Measurements from ENCODE around the gene FRMD5. TPM values are rescaled to one million over a fixed set of nuclear protein-coding genes. Genes with fewer than 3 reads are reported as not detected.

The FRMD5 gene
- total RNA-seq, 3 donors from 2014 or later (not counting 1 experiment from before 2014, with no cell fraction given): not detected

DNA sequence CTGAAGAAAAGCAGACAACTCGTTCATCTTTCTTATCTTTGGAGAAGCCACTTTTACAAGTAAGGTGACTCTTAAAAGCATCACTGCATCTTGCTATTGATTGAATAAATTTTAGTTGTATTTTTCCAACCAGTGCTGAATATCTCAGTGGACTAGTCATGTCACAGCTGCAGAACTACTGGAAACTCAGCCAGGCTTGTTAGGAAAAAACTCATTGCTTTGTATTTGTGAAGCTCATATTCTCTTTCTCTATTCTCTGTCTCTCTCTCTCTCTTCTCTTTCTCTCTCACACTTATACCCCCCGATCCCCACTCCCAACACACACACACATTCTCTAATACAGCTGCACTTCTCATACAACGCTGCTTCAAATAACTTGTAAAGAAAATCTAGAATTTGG is 264.0 kb downstream of the FRMD5 start:
- Mint-ChIP-seq H3K4me3 (no peak overlapping the region), H3K4me1 (no peaks in the 10 kb centered on the region), H3K27ac (no peak overlapping the region), H3K36me3 (no peaks in the 10 kb centered on the region), H3K27me3 (ENCODE audit: low read depth in 2 of 2) (peaks cover 14 to 25% of the 10 kb centered on the region in 2 donors), H3K9me3 (no peaks in the 10 kb centered on the region)
- Histone ChIP-seq H3K9me3 (ENCODE audit: control insufficient read depth, insufficient read depth, low read length) (no peaks in the 10 kb centered on the region), H3K4me3 (ENCODE audit: low read length) (no peak overlapping the region), H3K4me1 (ENCODE audit: control insufficient read depth, insufficient read depth, low read length) (no peaks in the 10 kb centered on the region), H3K27ac (ENCODE audit: low read length) (no peak overlapping the region), H3K36me3 (ENCODE audit: control insufficient read depth, insufficient read depth, low read length) (no peaks in the 10 kb centered on the region), H3K27me3 (ENCODE audit: control insufficient read depth, insufficient read depth, low read length) (no peaks in the 10 kb centered on the region)
- TF ChIP-seq, protein P1, sequence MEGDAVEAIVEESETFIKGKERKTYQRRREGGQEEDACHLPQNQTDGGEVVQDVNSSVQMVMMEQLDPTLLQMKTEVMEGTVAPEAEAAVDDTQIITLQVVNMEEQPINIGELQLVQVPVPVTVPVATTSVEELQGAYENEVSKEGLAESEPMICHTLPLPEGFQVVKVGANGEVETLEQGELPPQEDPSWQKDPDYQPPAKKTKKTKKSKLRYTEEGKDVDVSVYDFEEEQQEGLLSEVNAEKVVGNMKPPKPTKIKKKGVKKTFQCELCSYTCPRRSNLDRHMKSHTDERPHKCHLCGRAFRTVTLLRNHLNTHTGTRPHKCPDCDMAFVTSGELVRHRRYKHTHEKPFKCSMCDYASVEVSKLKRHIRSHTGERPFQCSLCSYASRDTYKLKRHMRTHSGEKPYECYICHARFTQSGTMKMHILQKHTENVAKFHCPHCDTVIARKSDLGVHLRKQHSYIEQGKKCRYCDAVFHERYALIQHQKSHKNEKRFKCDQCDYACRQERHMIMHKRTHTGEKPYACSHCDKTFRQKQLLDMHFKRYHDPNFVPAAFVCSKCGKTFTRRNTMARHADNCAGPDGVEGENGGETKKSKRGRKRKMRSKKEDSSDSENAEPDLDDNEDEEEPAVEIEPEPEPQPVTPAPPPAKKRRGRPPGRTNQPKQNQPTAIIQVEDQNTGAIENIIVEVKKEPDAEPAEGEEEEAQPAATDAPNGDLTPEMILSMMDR (IDR thresholded peaks at IDR 0.05): no peak
- intact Hi-C loops (cut with micrococcal nuclease): no loop called here
- no peak for DNase-seq
- no peak for ATAC-seq
- WGBS (ENCODE audit: insufficient coverage): 84% methylated on average over 3 of the region's 3 CpGs

DNA sequence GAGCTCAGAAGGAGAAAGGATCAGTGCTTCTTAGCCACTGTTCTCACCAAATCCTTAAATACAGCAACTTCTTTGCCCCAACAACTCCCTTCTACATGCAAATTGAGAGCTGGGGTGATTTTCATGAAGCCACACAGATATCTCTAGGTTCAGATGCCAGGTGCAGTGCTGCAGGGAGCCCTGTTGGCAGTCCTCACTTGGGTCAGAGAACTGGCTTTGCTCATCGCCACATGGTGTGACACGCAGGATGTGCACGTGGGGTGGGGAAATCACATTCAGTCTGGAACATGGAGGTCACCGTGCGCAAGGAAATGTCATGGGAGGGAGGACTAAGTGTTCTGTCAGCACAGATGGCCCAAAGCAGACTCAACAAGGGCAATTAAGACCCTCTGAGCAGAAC is 264.5 kb downstream of the FRMD5 start:
- ATAC-seq: no peak
- no peak overlapping the region for H3K27ac Mint-ChIP-seq
- no peaks in the 10 kb centered on the region for H3K36me3 Mint-ChIP-seq
- Histone ChIP-seq H3K4me3 (ENCODE audit: low read length) (no peak overlapping the region), H3K36me3 (ENCODE audit: control insufficient read depth, insufficient read depth, low read length) (no peaks in the 10 kb centered on the region), H3K27me3 (ENCODE audit: control insufficient read depth, insufficient read depth, low read length) (no peaks in the 10 kb centered on the region), H3K27ac (ENCODE audit: low read length) (no peak overlapping the region), H3K4me1 (ENCODE audit: control insufficient read depth, insufficient read depth, low read length) (no peaks in the 10 kb centered on the region), H3K9me3 (ENCODE audit: control insufficient read depth, insufficient read depth, low read length) (no peaks in the 10 kb centered on the region)
- DNase-seq: no peak
- WGBS (ENCODE audit: insufficient coverage): 84% methylated on average over 5 of the region's 5 CpGs
- peaks cover 17 to 25% of the 10 kb centered on the region in 2 donors for H3K27me3 Mint-ChIP-seq (ENCODE audit: low read depth in 2 of 2)
- TF ChIP-seq, protein P1 (IDR thresholded peaks at IDR 0.05): no peak
- intact Hi-C loops (cut with micrococcal nuclease): no loop called here
- no peak overlapping the region for H3K4me3 Mint-ChIP-seq
- no peaks in the 10 kb centered on the region for H3K4me1 Mint-ChIP-seq
- H3K9me3 Mint-ChIP-seq: no peaks in the 10 kb centered on the region

DNA sequence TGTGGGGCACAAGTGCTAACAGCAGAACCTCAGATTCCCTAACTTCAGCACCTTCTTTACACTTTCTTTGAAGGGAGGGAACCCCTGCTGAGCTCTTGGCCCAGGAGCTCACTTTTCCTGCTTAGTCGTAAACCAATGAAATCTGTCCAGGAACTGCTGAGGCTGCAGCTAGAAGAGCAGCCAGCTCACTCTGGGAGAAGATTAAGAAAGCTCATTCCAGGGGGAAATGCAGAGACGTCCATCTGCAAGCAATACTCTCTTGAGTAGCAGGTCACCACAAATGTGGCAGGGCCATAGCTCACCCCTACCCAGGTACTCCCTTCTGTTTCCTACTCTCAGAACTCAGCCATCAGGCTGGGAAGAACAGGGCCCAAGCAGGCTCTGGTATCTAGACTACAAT is 265.0 kb downstream of the FRMD5 start:
- no peak overlapping the region for H3K4me3 Mint-ChIP-seq
- H3K9me3 Mint-ChIP-seq: no peaks in the 10 kb centered on the region
- Histone ChIP-seq H3K4me1 (ENCODE audit: control insufficient read depth, insufficient read depth, low read length) (no peaks in the 10 kb centered on the region), H3K9me3 (ENCODE audit: control insufficient read depth, insufficient read depth, low read length) (no peaks in the 10 kb centered on the region), H3K27ac (ENCODE audit: low read length) (no peak overlapping the region), H3K27me3 (ENCODE audit: control insufficient read depth, insufficient read depth, low read length) (no peaks in the 10 kb centered on the region), H3K4me3 (ENCODE audit: low read length) (no peak overlapping the region), H3K36me3 (ENCODE audit: control insufficient read depth, insufficient read depth, low read length) (no peaks in the 10 kb centered on the region)
- intact Hi-C loops (cut with micrococcal nuclease): no loop called here
- no peaks in the 10 kb centered on the region for H3K36me3 Mint-ChIP-seq
- H3K4me1 Mint-ChIP-seq: no peaks in the 10 kb centered on the region
- ATAC-seq (no peak), DNase-seq (no peak)
- peaks cover 15 to 25% of the 10 kb centered on the region in 2 donors for H3K27me3 Mint-ChIP-seq (ENCODE audit: low read depth in 2 of 2)
- no peak overlapping the region for H3K27ac Mint-ChIP-seq
- WGBS (ENCODE audit: insufficient coverage): 92% methylated on average over 2 of the region's 2 CpGs
- TF ChIP-seq, protein P1 (IDR thresholded peaks at IDR 0.05): no peak

DNA sequence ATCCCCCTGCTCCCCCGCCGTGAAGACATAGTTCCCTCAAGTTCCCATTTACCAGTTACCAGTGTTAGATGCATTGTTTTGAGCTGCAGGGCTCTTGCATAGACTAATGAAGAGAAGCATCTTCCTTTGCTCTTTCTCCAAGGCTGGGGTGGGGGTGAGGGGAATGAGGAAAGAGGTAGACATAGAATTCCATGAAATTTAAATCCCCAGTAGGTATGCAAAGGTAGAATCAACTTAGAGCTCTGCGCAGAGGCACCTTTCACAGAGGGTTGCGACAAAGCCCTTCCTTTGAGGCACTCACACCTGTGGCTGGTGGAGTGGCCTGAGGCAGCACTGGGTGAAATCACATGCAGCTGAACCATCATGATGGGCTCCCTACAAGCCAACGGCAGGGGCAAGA is 266.9 kb downstream of the FRMD5 start:
- no peaks in the 10 kb centered on the region for H3K36me3 ChIP-seq (ENCODE audit: control insufficient read depth, insufficient read depth, low read length)
- TF ChIP-seq, protein P1 (IDR thresholded peaks at IDR 0.05): no peak
- Mint-ChIP-seq H3K36me3 (no peaks in the 10 kb centered on the region), H3K4me3 (no peak overlapping the region), H3K27ac (no peak overlapping the region), H3K27me3 (ENCODE audit: low read depth in 2 of 2) (peaks cover 9 to 13% of the 10 kb centered on the region in 2 donors), H3K9me3 (no peaks in the 10 kb centered on the region), H3K4me1 (no peaks in the 10 kb centered on the region)
- H3K9me3 ChIP-seq (ENCODE audit: control insufficient read depth, insufficient read depth, low read length): no peaks in the 10 kb centered on the region
- ATAC-seq: no peak
- 68% methylated on average over 5 of the region's 5 CpGs for WGBS (ENCODE audit: insufficient coverage)
- H3K4me1 ChIP-seq (ENCODE audit: control insufficient read depth, insufficient read depth, low read length): no peaks in the 10 kb centered on the region
- H3K4me3 ChIP-seq (ENCODE audit: low read length): no peak overlapping the region
- no peak overlapping the region for H3K27ac ChIP-seq (ENCODE audit: low read length)
- H3K27me3 ChIP-seq (ENCODE audit: control insufficient read depth, insufficient read depth, low read length): no peaks in the 10 kb centered on the region
- no peak for DNase-seq
- intact Hi-C loops (cut with micrococcal nuclease): no loop called here
